HFFc6 (cell line): ENCODE measurements around the gene HYAL1. TPM values are rescaled to one million over a fixed set of nuclear protein-coding genes. Genes with fewer than 3 reads are reported as not detected.

Source experiments
- DNase-seq: peaks from one replicate; pipeline ENCODE4 v3.0.0-alpha.2; 2018
- H3K27ac Mint-ChIP-seq: 2 replicates; pipeline ENCODE4 v1.8.0; 2020; ENCODE audit warnings: mild to moderate bottlenecking, mixed read lengths
- H3K27me3 Mint-ChIP-seq: 2 replicates; pipeline ENCODE4 v1.8.0; 2021; ENCODE audit warnings: mild to moderate bottlenecking, moderate library complexity, mixed read lengths; ENCODE audit not compliant: insufficient read depth
- H3K36me3 Mint-ChIP-seq: 2 replicates; pipeline ENCODE4 v1.8.0; 2021; ENCODE audit warnings: low read depth, mixed read lengths
- H3K4me1 Mint-ChIP-seq: 2 replicates; pipeline ENCODE4 v1.8.0; 2020; ENCODE audit warnings: low read depth, mixed read lengths
- H3K4me3 Mint-ChIP-seq: 2 replicates; pipeline ENCODE4 v1.8.0; 2020; ENCODE audit warnings: mild to moderate bottlenecking, moderate library complexity, mixed read lengths
- H3K9me3 Mint-ChIP-seq: 2 replicates; pipeline ENCODE4 v1.8.0; 2020; ENCODE audit warnings: mild to moderate bottlenecking, mixed read lengths
- total RNA-seq, 6 experiments: library from RNA; stranded (reverse); fragmentation: NEBNext Ultra II Directional; extraction: Animal tissue kit (Norgen Biotek cat#: 25700); gene quantifications; 2 replicates in 1 of 6; 3 replicates in 5 of 6; pipeline ENCODE4 v1.2.3, GENCODE V29; 2021
- TF ChIP-seq, protein P1 (sequence below): fragments of 200-600 bp; sonication (generic); IDR thresholded peaks from 2 replicates; pipeline ENCODE4 v1.5.0; 2021; ENCODE audit warnings: antibody characterized with exemption, mild to moderate bottlenecking

The HYAL1 gene
- total RNA-seq, 6 experiments from 2014 or later = 0.19 to 0.38 (median 0.23) TPM; not detected in 1

DNA sequence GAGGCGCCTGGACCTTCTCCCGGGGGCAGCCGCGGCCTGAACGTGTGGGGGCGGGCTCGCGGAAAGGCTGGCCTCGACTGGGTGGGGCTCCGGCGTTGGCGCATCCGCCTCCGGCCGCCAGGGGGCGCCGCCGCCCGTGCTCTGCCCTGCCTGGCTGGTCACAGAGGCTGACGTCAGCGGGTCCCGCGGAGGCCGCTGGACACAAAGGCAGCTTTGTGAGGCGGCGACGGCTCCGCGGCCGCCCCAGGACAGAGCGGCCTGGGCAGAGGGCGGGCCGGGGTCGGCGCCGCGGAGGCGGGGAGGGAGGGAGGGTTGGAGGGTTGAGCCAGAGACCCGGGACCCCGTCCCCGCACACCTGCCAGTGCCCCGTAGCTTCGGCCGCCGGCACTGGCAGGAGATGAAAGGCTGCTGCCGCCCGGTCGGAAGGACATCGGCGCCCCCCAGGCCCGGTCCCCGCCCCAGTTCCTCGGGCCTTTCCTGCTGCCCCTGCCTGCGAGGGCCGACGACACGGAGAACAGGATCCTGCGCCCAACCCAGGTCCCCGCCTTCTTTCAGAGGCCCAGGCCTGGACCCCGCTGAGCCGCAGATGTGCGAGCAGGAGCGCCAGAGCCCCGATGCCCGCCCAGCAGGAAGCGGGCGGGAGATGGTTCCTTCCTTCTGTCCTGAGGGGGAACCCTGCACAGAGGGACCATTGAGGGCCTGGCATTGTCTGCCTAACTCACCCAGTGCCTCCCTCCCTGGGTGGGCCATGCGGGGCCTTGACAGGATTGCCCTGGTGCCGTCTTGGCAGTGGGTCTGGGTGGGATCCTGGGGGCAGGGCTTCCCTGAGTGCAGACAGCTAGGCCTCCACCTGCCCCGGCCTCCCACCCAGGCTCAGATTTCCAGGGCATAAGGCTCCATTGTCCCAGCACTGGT lies 43.1 kb downstream of the HYAL1 start:
- peaks cover 5% of the 10 kb centered on the region for H3K36me3 Mint-ChIP-seq
- peak overlapping the region; percentile 22; the same call in 1 of the 2 replicates for H3K4me3 Mint-ChIP-seq
- peaks cover 29% of the 10 kb centered on the region for H3K4me1 Mint-ChIP-seq
- peak; percentile 84 for DNase-seq
- H3K27ac Mint-ChIP-seq = peak overlapping the region; percentile 76
- H3K9me3 Mint-ChIP-seq = no peaks in the 10 kb centered on the region
- TF ChIP-seq, protein P1, sequence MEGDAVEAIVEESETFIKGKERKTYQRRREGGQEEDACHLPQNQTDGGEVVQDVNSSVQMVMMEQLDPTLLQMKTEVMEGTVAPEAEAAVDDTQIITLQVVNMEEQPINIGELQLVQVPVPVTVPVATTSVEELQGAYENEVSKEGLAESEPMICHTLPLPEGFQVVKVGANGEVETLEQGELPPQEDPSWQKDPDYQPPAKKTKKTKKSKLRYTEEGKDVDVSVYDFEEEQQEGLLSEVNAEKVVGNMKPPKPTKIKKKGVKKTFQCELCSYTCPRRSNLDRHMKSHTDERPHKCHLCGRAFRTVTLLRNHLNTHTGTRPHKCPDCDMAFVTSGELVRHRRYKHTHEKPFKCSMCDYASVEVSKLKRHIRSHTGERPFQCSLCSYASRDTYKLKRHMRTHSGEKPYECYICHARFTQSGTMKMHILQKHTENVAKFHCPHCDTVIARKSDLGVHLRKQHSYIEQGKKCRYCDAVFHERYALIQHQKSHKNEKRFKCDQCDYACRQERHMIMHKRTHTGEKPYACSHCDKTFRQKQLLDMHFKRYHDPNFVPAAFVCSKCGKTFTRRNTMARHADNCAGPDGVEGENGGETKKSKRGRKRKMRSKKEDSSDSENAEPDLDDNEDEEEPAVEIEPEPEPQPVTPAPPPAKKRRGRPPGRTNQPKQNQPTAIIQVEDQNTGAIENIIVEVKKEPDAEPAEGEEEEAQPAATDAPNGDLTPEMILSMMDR = peak; percentile 99
- H3K27me3 Mint-ChIP-seq = peaks cover 2% of the 10 kb centered on the region; the same call in 1 of the 2 replicates

DNA sequence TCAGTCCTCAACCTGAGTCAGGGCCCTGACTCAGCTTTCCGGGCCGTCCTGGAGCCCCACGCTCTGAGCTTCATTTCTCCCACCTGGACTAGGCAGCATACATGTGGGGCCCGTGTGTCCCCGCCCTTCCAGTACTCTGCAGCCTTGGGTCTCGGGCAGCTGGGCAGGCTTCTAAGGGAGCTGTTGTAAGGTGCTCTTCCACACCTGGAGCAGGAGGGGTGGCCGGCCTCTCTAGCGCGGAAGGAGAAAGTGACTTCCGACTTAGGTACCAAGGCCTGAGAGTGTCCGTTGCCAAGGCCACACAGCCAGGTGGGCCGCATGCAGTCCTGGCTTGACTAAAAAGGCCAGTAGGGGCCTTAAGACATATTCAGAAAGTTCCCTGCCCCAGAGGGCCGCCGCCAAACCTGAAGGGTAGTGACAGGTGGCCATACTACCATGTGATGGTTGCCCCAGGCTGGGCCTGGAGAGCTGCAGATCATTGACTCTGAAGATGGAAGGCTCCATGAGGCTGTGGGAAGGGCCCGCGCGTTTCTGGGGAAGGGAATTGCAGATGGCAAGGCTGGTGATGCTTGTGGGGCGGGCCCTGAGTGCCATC lies 43.8 kb downstream of the HYAL1 start:
- Mint-ChIP-seq H3K9me3 (no peaks in the 10 kb centered on the region), H3K27ac (peak overlapping the region; percentile 76), H3K27me3 (0 out of 2 replicates have a peak, but pooled peaks cover 2% of the 10 kb centered on the region), H3K4me3 (peak overlapping the region; percentile 13; the same call in 1 of the 2 replicates), H3K4me1 (peaks cover 30% of the 10 kb centered on the region), H3K36me3 (peaks cover 5% of the 10 kb centered on the region)
- TF ChIP-seq, protein P1 = no peak
- no peak for DNase-seq

GRCh38 chr3:50258979-50259378 lies 44.4 kb downstream of the HYAL1 start:
- no peak overlapping the region for H3K4me3 Mint-ChIP-seq
- peaks cover 30% of the 10 kb centered on the region for H3K4me1 Mint-ChIP-seq
- peak overlapping the region; percentile 49; the same call in 1 of the 2 replicates for H3K27ac Mint-ChIP-seq
- TF ChIP-seq, protein P1 = 0 out of 2 replicates have a peak, but pooled peaks have one; percentile 9
- no peak for DNase-seq
- peaks cover 5% of the 10 kb centered on the region for H3K36me3 Mint-ChIP-seq
- 0 out of 2 replicates have a peak, but pooled peaks cover 2% of the 10 kb centered on the region for H3K27me3 Mint-ChIP-seq
- H3K9me3 Mint-ChIP-seq = no peaks in the 10 kb centered on the region

DNA sequence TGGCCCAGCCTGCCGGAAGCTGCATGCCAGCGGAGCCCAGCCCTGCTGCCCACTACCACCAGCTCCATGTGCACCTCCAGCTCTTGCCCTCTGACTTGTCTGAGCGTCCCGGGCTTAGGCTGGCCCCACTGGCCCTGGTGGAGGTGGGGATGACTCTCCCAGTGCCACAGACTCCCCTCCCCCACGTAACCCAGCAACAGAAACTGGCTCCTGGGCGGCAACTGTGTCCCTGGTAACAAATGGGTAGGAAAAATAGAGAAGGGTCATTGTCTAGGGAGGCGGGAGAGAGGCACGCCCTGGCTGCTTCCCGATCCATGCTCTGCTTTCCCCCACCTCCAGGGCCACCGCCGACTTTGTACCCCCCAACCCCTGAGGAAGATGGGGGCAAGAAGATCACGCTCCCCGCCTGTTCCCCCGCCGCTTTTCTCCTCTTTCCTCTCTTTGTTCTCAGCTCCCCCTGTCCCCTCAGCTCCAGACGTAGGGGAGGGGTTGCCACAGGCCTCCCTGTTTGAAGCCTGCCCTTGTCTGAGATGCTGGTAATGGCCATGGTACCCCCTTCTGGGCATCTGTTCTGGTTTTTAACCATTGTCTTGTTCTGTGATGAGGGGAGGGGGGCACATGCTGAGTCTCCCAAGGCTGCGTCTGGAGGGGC lies 45.2 kb downstream of the HYAL1 start:
- H3K27me3 Mint-ChIP-seq = peaks cover 2% of the 10 kb centered on the region; the same call in 1 of the 2 replicates
- peaks cover 29% of the 10 kb centered on the region for H3K4me1 Mint-ChIP-seq
- TF ChIP-seq, protein P1 = no peak
- H3K9me3 Mint-ChIP-seq = no peaks in the 10 kb centered on the region
- DNase-seq = no peak
- H3K36me3 Mint-ChIP-seq = peaks cover 12% of the 10 kb centered on the region
- no peak overlapping the region for H3K4me3 Mint-ChIP-seq
- peak overlapping the region; percentile 49 for H3K27ac Mint-ChIP-seq
